Activated CD4-positive, alpha-beta T cell treated with anti-CD3 and anti-CD28 coated beads, Interleukin-2, amount 10 ng/mL, durations not matched to agents 7 days and 5 days (primary cell): ENCODE results near the gene BIN1. TPM values are rescaled to one million over a fixed set of nuclear protein-coding genes. Genes with fewer than 3 reads are reported as not detected.

Experiments used
- CTCF ChIA-PET: fragments of 350-600 bp; sonication (Branson Sonifier 250); formaldehyde crosslinking; loops from one replicate; lab custom pipeline; 2021; ENCODE audit warnings: antibody characterized with exemption; lab: Charles Lee
- POLR2A ChIA-PET: fragments of 350-600 bp; sonication (Branson Sonifier 250); formaldehyde crosslinking; loops from one replicate; lab custom pipeline; 2021; ENCODE audit warnings: antibody characterized with exemption; lab: Charles Lee
- DNase-seq: peaks from one replicate; pipeline ENCODE4 v3.0.0-alpha.2; 2020
- H3K27ac Mint-ChIP-seq: one replicate; pipeline ENCODE4 v1.8.0; 2021; ENCODE audit warnings: mild to moderate bottlenecking, moderate library complexity, mixed read lengths
- H3K27me3 Mint-ChIP-seq: one replicate; pipeline ENCODE4 v1.8.0; 2021; ENCODE audit warnings: mixed read lengths
- H3K36me3 Mint-ChIP-seq: one replicate; pipeline ENCODE4 v1.8.0; 2021; ENCODE audit warnings: low read depth, mixed read lengths
- H3K4me1 Mint-ChIP-seq: one replicate; pipeline ENCODE4 v1.8.0; 2021; ENCODE audit warnings: mixed read lengths
- H3K4me3 Mint-ChIP-seq: one replicate; pipeline ENCODE4 v1.8.0; 2021; ENCODE audit warnings: mild to moderate bottlenecking, moderate library complexity, mixed read lengths
- H3K9me3 Mint-ChIP-seq: one replicate; pipeline ENCODE4 v1.8.0; 2021; ENCODE audit warnings: mixed read lengths
- total RNA-seq, 2 experiments: library from RNA; stranded (reverse); gene quantifications; one replicate each; pipeline ENCODE4 v1.2.3, GENCODE V29; 2021

The BIN1 gene
- total RNA-seq, 2 experiments from 2014 or later: 140 to 148 TPM

GRCh38 chr2:127142663-127143630, 36.0 kb upstream of the BIN1 start:
- Mint-ChIP-seq H3K36me3 (no peaks in the 10 kb centered on the region), H3K27ac (no peak overlapping the region), H3K4me3 (no peak overlapping the region), H3K4me1 (no peaks in the 10 kb centered on the region), H3K9me3 (no peaks in the 10 kb centered on the region), H3K27me3 (peaks cover 16% of the 10 kb centered on the region)
- ChIA-PET CTCF (interaction anchor here (0.7 kb wide), 1 partner anchor 9 kb away, joined by 3 read pairs; no protein-coding TSS in a partner anchor), POLR2A (no interaction called here)
- no peak for DNase-seq

GRCh38 chr2:127140538-127140937, 33.6 kb upstream of the BIN1 start:
- no peaks in the 10 kb centered on the region for H3K9me3 Mint-ChIP-seq
- ChIA-PET POLR2A (no interaction called here), CTCF (interaction anchor here (0.6 to 1.7 kb wide), 2 partner anchors 15 to 859 kb away, joined by 3 read pairs; no protein-coding TSS in a partner anchor)
- H3K36me3 Mint-ChIP-seq: no peaks in the 10 kb centered on the region
- no peak overlapping the region for H3K27ac Mint-ChIP-seq
- no peaks in the 10 kb centered on the region for H3K4me1 Mint-ChIP-seq
- no peak overlapping the region for H3K4me3 Mint-ChIP-seq
- peaks cover 16% of the 10 kb centered on the region for H3K27me3 Mint-ChIP-seq
- DNase-seq: no peak

DNA sequence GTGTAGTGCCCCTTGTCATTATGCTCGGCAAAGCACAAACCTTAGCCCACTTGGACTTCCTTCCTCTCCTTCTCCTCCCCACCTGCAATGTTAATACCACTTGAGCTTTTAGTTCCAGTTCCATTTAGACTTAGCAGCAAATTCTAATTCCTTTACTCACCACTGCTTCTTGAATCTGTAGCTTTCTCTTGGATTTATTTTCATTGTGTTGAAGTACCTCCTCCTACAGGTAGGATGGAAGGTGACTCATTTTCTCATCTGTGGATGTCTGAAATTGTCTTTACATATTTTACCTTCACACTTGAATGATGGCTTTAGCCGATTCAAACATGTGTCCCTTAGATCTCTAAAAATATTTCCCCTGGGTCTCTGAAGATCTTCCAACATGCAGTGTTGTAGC, 32.8 kb upstream of the BIN1 start:
- ChIA-PET POLR2A (no interaction called here), CTCF (interaction anchor here (0.6 to 1.7 kb wide), 2 partner anchors 16 to 859 kb away, joined by 3 read pairs; no protein-coding TSS in a partner anchor)
- Mint-ChIP-seq H3K4me3 (no peak overlapping the region), H3K27ac (no peak overlapping the region), H3K4me1 (no peaks in the 10 kb centered on the region), H3K9me3 (no peaks in the 10 kb centered on the region), H3K36me3 (no peaks in the 10 kb centered on the region), H3K27me3 (peaks cover 16% of the 10 kb centered on the region)
- no peak for DNase-seq

- peaks cover 16% of the 10 kb centered on the region for H3K27me3 Mint-ChIP-seq
- H3K9me3 Mint-ChIP-seq: no peaks in the 10 kb centered on the region
- H3K36me3 Mint-ChIP-seq: no peaks in the 10 kb centered on the region
- no peak for DNase-seq
- ChIA-PET POLR2A (no interaction called here), CTCF (no interaction called here)
- no peak overlapping the region for H3K4me3 Mint-ChIP-seq
- H3K27ac Mint-ChIP-seq: no peak overlapping the region
- H3K4me1 Mint-ChIP-seq: no peaks in the 10 kb centered on the region
These were observed 31.3 kb upstream of the BIN1 start for GRCh38 chr2:127138281-127138680.

DNA sequence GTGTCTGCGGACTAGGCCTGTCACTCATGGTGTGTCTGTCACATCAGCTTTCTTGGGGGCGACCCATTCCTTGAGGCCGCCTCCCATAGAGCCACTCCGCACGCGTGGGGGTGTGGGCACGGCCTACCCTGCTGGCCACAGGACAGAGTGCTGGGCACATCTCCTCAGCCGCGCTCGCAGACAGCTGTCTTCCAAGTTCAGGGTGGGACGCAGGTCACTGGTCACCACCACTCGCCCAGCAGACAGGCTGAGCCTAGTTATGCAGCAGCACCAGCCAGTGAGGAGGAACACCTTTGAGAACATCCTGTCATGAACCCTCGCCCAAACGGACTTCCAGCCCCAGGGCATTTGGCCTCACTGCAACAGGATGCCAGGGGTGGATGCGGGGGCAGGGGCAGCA, 30.8 kb upstream of the BIN1 start:
- Mint-ChIP-seq H3K36me3 (no peaks in the 10 kb centered on the region), H3K4me3 (no peak overlapping the region), H3K27me3 (peaks cover 16% of the 10 kb centered on the region), H3K9me3 (no peaks in the 10 kb centered on the region), H3K4me1 (no peaks in the 10 kb centered on the region), H3K27ac (no peak overlapping the region)
- ChIA-PET POLR2A (no interaction called here), CTCF (interaction anchor here (0.6 to 1.2 kb wide), 2 partner anchors 8 to 637 kb away, joined by 3 read pairs; no protein-coding TSS in a partner anchor)
- no peak for DNase-seq

DNA sequence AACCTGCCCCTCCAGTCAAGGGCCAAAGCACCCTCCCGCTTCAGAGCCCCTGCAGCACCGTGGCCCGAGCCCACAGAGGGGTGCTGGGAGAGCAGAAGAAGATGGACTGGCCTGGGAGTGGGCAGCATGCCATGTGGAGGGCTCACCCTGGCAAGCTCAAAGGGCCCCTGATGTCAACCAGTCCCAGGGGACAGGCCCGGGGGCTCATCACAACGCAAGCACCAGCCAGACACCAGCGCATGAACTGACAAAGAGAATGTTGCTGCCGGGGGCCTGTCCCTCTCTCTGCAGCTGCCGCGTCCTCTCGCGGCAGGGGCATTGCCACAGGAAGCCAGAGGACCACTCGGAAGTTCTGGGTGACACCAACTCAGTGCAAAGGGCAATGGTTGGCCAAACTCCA, 30.3 kb upstream of the BIN1 start:
- H3K4me1 Mint-ChIP-seq: no peaks in the 10 kb centered on the region
- POLR2A ChIA-PET: no interaction called here
- no peak overlapping the region for H3K27ac Mint-ChIP-seq
- no peaks in the 10 kb centered on the region for H3K9me3 Mint-ChIP-seq
- H3K27me3 Mint-ChIP-seq: peaks cover 16% of the 10 kb centered on the region
- H3K36me3 Mint-ChIP-seq: no peaks in the 10 kb centered on the region
- no peak for DNase-seq
- H3K4me3 Mint-ChIP-seq: no peak overlapping the region
- CTCF ChIA-PET: interaction anchor here (1.2 kb wide), 1 partner anchor 8 kb away, joined by 3 read pairs; no protein-coding TSS in a partner anchor

DNA sequence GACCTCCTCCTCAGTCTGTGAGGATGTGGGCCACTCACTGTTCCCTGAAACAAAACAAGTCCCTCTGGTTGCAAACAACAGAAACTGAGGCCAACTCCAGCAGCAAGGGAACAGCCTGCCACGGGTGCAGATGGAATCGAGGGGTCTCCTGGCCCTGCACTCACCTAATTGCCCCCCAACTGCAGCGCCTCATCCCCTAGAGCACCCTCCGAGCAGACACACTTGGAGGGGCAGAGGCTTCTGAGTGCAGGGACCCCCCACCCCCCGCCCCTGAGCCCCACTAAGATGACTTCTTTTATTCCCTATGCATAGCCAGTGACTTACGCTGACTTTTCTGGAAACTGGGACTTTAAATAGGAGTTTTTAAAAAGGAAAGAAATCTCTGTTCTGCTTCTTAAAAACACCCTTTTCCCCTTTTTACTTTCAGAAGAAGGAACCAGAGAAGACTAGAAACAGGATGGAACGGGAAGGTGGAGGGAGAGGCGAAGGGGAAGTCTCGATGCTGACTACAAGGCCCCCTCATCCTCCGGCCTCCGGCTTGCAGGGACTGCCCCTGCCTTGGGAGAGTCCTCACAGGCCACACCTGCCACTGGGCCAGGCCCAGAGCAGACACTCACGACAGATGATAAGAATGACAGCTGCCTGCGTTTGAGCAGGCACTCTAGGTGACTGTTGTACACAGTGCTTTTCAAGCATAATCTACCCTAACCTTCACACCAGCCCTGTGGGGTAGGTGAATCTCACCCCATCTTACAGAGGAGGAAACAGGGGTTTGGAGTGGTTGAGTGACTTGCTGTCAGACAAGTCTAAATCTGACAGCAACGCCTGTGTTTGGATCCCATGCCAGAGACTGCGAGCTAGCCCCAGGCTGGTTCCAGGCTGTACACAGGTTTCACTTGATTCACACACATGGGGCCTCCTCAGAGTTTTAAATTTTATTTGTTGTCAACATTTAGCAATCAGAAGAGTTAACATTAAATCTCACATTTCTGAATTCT, 28.2 kb upstream of the BIN1 start:
- H3K36me3 Mint-ChIP-seq: no peaks in the 10 kb centered on the region

GRCh38 chr2:127134235-127134634, 27.3 kb upstream of the BIN1 start:
- POLR2A ChIA-PET: no interaction called here
- Mint-ChIP-seq H3K36me3 (no peaks in the 10 kb centered on the region), H3K4me3 (no peak overlapping the region), H3K27ac (no peak overlapping the region), H3K4me1 (no peaks in the 10 kb centered on the region), H3K27me3 (no peaks in the 10 kb centered on the region), H3K9me3 (no peaks in the 10 kb centered on the region)
- CTCF ChIA-PET: no interaction called here
- DNase-seq: no peak

More for the DNA sequence above, 28.2 kb upstream of the BIN1 start:
- no peak overlapping the region for H3K4me3 Mint-ChIP-seq
- peaks cover 6% of the 10 kb centered on the region for H3K27me3 Mint-ChIP-seq
- no peak overlapping the region for H3K27ac Mint-ChIP-seq
- no peak for DNase-seq
- ChIA-PET CTCF (no interaction called here), POLR2A (no interaction called here)
- H3K9me3 Mint-ChIP-seq: no peaks in the 10 kb centered on the region
- H3K4me1 Mint-ChIP-seq: no peaks in the 10 kb centered on the region

GRCh38 chr2:127133793-127134192, 26.8 kb upstream of the BIN1 start:
- ChIA-PET POLR2A (no interaction called here), CTCF (no interaction called here)
- Mint-ChIP-seq H3K9me3 (no peaks in the 10 kb centered on the region), H3K4me1 (no peaks in the 10 kb centered on the region), H3K27ac (no peak overlapping the region), H3K27me3 (no peaks in the 10 kb centered on the region), H3K4me3 (no peak overlapping the region), H3K36me3 (no peaks in the 10 kb centered on the region)
- no peak for DNase-seq

DNA sequence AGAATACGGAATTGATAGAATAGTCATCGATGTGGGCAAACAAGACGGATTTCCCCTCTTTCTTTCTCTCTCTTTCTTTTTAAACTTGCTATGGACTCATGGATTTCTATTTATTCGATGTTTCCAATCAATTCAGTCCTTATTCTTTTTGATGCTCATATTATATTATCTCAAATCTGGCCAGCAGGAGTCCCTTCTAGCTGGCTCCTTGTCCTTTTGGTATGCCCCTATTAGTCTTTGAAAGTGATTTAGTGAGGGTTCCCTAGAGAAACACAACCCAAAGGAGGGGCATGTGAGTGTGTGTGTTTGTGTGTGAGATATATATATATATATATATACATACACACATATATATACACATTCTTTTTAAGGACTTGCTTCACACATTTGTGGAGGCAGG, 23.5 kb upstream of the BIN1 start:
- H3K4me1 Mint-ChIP-seq: peaks cover 2% of the 10 kb centered on the region
- H3K27me3 Mint-ChIP-seq: peaks cover 4% of the 10 kb centered on the region

GRCh38 chr2:127129937-127130336, 23.0 kb upstream of the BIN1 start:
- POLR2A ChIA-PET: interaction anchor here (0.6 kb wide), 1 partner anchor 1089 kb away, joined by 10 read pairs; no protein-coding TSS in a partner anchor
- Mint-ChIP-seq H3K27me3 (peaks cover 4% of the 10 kb centered on the region), H3K27ac (no peak overlapping the region), H3K4me1 (peaks cover 2% of the 10 kb centered on the region), H3K4me3 (no peak overlapping the region), H3K9me3 (no peaks in the 10 kb centered on the region), H3K36me3 (no peaks in the 10 kb centered on the region)
- no peak for DNase-seq
- CTCF ChIA-PET: no interaction called here

More for the DNA sequence above, 23.5 kb upstream of the BIN1 start:
- DNase-seq: no peak
- Mint-ChIP-seq H3K9me3 (no peaks in the 10 kb centered on the region), H3K27ac (no peak overlapping the region), H3K36me3 (no peaks in the 10 kb centered on the region), H3K4me3 (no peak overlapping the region)
- POLR2A ChIA-PET: no interaction called here
- CTCF ChIA-PET: interaction anchor here (0.7 kb wide), 1 partner anchor 26 kb away, joined by 3 read pairs; no protein-coding TSS in a partner anchor

DNA sequence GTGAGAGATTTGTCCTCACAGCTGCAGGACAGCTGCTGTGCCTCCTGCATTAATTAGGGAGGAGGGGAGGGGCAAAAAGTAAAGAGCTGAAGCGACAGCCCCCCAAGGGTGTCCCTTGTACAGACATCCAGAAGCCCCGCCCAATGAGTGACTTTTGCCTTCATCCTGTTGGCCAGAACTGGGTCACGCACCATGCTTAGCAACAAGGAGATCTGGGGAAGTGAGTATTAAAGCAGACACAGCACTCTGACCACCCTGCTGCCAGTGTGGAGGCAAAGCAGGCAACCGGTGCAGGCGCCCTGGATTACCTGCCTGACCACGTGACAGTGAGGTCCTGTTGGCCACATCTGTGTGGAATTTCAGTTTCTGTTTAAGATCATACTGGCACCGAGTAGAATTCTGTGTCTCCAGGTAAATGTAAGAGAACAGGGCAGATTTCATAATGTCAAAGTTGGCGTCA, 21.5 kb upstream of the BIN1 start:
- ChIA-PET POLR2A (no interaction called here), CTCF (no interaction called here)
- Mint-ChIP-seq H3K4me1 (peaks cover 2% of the 10 kb centered on the region), H3K36me3 (no peaks in the 10 kb centered on the region), H3K4me3 (no peak overlapping the region), H3K27ac (no peak overlapping the region), H3K9me3 (no peaks in the 10 kb centered on the region), H3K27me3 (peaks cover 4% of the 10 kb centered on the region)
- DNase-seq: no peak
